ENCODE measurements around the gene SLC25A52. TPM values are rescaled to one million over a fixed set of nuclear protein-coding genes. Genes with fewer than 3 reads are reported as not detected.

SLC25A52 gene
- total and polyA plus RNA-seq, 9 of the 15 experiments (the other 6 are each of a cell fraction or from before 2014, with no cell fraction given), result not detected

GRCh38 chr18:31792580-31792911 lies 31.9 kb upstream of the SLC25A52 start (continued):
- TF ChIP-seq, protein P1, sequence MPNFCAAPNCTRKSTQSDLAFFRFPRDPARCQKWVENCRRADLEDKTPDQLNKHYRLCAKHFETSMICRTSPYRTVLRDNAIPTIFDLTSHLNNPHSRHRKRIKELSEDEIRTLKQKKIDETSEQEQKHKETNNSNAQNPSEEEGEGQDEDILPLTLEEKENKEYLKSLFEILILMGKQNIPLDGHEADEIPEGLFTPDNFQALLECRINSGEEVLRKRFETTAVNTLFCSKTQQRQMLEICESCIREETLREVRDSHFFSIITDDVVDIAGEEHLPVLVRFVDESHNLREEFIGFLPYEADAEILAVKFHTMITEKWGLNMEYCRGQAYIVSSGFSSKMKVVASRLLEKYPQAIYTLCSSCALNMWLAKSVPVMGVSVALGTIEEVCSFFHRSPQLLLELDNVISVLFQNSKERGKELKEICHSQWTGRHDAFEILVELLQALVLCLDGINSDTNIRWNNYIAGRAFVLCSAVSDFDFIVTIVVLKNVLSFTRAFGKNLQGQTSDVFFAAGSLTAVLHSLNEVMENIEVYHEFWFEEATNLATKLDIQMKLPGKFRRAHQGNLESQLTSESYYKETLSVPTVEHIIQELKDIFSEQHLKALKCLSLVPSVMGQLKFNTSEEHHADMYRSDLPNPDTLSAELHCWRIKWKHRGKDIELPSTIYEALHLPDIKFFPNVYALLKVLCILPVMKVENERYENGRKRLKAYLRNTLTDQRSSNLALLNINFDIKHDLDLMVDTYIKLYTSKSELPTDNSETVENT (CRISPR knock-in tag; IDR thresholded peaks at IDR 0.05), result no peak
- TF ChIP-seq HSF4 (CRISPR knock-in tag; IDR thresholded peaks at IDR 0.05; ENCODE audit: borderline replicate concordance) (no peak), PTRF (tag; IDR thresholded peaks at IDR 0.05) (no peak), DEAF1 (CRISPR knock-in tag; IDR thresholded peaks at IDR 0.05) (no peak), CLOCK (CRISPR knock-in tag; IDR thresholded peaks at IDR 0.05; ENCODE audit: borderline replicate concordance) (no peak), SMARCA4 (IDR thresholded peaks at IDR 0.05) (no peak)
- TF ChIP-seq, protein P2, sequence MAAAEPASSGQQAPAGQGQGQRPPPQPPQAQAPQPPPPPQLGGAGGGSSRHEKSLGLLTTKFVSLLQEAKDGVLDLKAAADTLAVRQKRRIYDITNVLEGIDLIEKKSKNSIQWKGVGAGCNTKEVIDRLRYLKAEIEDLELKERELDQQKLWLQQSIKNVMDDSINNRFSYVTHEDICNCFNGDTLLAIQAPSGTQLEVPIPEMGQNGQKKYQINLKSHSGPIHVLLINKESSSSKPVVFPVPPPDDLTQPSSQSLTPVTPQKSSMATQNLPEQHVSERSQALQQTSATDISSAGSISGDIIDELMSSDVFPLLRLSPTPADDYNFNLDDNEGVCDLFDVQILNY (CRISPR knock-in tag; IDR thresholded peaks at IDR 0.05), result no peak

Measured in K562 (cell line).